CD8-positive, alpha-beta memory T cell (primary cell): Measurements from ENCODE around the gene INAFM1. TPM values are rescaled to one million over a fixed set of nuclear protein-coding genes. Genes with fewer than 3 reads are reported as not detected.
A peak's percentile ranks its signal among the peaks of the same experiment; 100 is the strongest.
"Not testable (repeated sequence)": the region's sequence is repeated elsewhere in the genome, so short reads cannot be mapped to it uniquely, and the experiment has no call there.

ENCODE experiments used
- CTCF ChIA-PET: fragments of 350-600 bp; sonication (Branson Sonifier 250); formaldehyde crosslinking; loops from one replicate; lab custom pipeline; 2021; ENCODE audit warnings: antibody characterized with exemption; lab: Charles Lee
- POLR2A ChIA-PET: fragments of 350-600 bp; sonication (Branson Sonifier 250); formaldehyde crosslinking; loops from one replicate; lab custom pipeline; 2021; ENCODE audit warnings: antibody characterized with exemption; lab: Charles Lee
- DNase-seq, 5 donors: peaks; one replicate each; pipeline versions ENCODE4 v3.0.0 to v3.0.0-alpha.2; 2020 to 2022; ENCODE audit warnings: mixed read lengths in 1 of 5
- H3K27ac ChIP-seq: one replicate; pipeline ENCODE4 v1.7.0; 2013; ENCODE audit warnings: low read depth, mild to moderate bottlenecking, low read length, moderate library complexity
- H3K27me3 ChIP-seq: 2 replicates; pipeline ENCODE4 v1.7.0; 2013; ENCODE audit warnings: low read length, mild to moderate bottlenecking; ENCODE audit not compliant: insufficient read depth, poor library complexity, severe bottlenecking
- H3K36me3 ChIP-seq: 2 replicates; pipeline ENCODE4 v1.7.0; 2013; ENCODE audit warnings: mild to moderate bottlenecking, low read length, moderate library complexity; ENCODE audit not compliant: insufficient read depth
- H3K4me1 ChIP-seq: 2 replicates; pipeline ENCODE4 v1.7.0; 2013; ENCODE audit warnings: mild to moderate bottlenecking, low read length, moderate library complexity; ENCODE audit not compliant: insufficient read depth
- H3K4me3 ChIP-seq: 2 replicates; pipeline ENCODE4 v1.7.0; 2013; ENCODE audit warnings: mild to moderate bottlenecking, low read length
- H3K9me3 ChIP-seq: 2 replicates; pipeline ENCODE4 v1.7.0; 2013; ENCODE audit warnings: mild to moderate bottlenecking, low read length
- H3K27ac Mint-ChIP-seq, 8 donors: one replicate each; pipeline ENCODE4 v1.8.0; 2020 to 2021; ENCODE audit warnings: mixed read lengths in 8 of 8, mild to moderate bottlenecking in 6 of 8, inconsistent platforms in 3 of 8, moderate library complexity in 3 of 8
- H3K27me3 Mint-ChIP-seq, 2 donors: one replicate each; pipeline ENCODE4 v1.8.0; 2020 to 2021; ENCODE audit warnings: mixed read lengths in 2 of 2, mild to moderate bottlenecking in 1 of 2, moderate library complexity in 1 of 2
- H3K36me3 Mint-ChIP-seq, 3 donors: one replicate each; pipeline ENCODE4 v1.8.0; 2020 to 2021; ENCODE audit warnings: mixed read lengths in 3 of 3, inconsistent platforms in 1 of 3, mild to moderate bottlenecking in 1 of 3
- H3K4me1 Mint-ChIP-seq, 3 donors: one replicate each; pipeline ENCODE4 v1.8.0; 2020 to 2021; ENCODE audit warnings: mixed read lengths in 3 of 3, inconsistent platforms in 1 of 3, mild to moderate bottlenecking in 1 of 3
- H3K4me3 Mint-ChIP-seq, 7 donors: one replicate each; pipeline ENCODE4 v1.8.0; 2020 to 2021; ENCODE audit warnings: mixed read lengths in 7 of 7, mild to moderate bottlenecking in 6 of 7, moderate library complexity in 4 of 7, inconsistent platforms in 2 of 7
- H3K9me3 Mint-ChIP-seq, 5 donors: one replicate each; pipeline ENCODE4 v1.8.0; 2020 to 2022; ENCODE audit warnings: mixed read lengths in 5 of 5, mild to moderate bottlenecking in 3 of 5, moderate library complexity in 2 of 5, inconsistent platforms in 1 of 5
- polyA plus RNA-seq: library from polyadenylated mRNA; unstranded; fragments of 300-500 nt; fragmentation: Illumina TruSeq; gene quantifications from one replicate; pipeline ENCODE4 v1.2.3, GENCODE V29; 2021
- total RNA-seq, 2 experiments: library from RNA; stranded (reverse); gene quantifications; one replicate each; pipeline ENCODE4 v1.2.3, GENCODE V29; 2021

INAFM1 gene
- total and polyA plus RNA-seq, 3 experiments from 2014 or later: 2.3 to 9.3 (median 7.3) TPM

- not testable (repeated sequence) for H3K9me3 ChIP-seq, H3K27me3 Mint-ChIP-seq, DNase-seq, H3K27ac ChIP-seq, H3K27me3 ChIP-seq, H3K9me3 Mint-ChIP-seq, H3K4me3 ChIP-seq, H3K4me3 Mint-ChIP-seq
- ChIA-PET CTCF (interaction anchor here (1.5 kb wide), 1 partner anchor 87 kb away, joined by 3 read pairs; the partner anchor contains the start of gene DHX34), POLR2A (interaction anchor here (0.6 to 0.7 kb wide), 2 partner anchors 12 to 585 kb away, joined by 3 to 5 read pairs; no protein-coding TSS in a partner anchor)
- Histone ChIP-seq H3K36me3 (peaks cover 36% of the 10 kb centered on the region), H3K4me1 (peaks cover 19% of the 10 kb centered on the region)
- H3K4me1 Mint-ChIP-seq: peaks cover 28 to 37% (median 32%) of the 10 kb centered on the region in 3 donors
- H3K36me3 Mint-ChIP-seq: peaks cover 3 to 74% (median 19%) of the 10 kb centered on the region in 3 donors
- peak overlapping the region in 1 of 8 donors; percentile 40 for H3K27ac Mint-ChIP-seq
These were observed 12.5 kb upstream of the INAFM1 start for GRCh38 chr19:47261946-47262793.

DNA sequence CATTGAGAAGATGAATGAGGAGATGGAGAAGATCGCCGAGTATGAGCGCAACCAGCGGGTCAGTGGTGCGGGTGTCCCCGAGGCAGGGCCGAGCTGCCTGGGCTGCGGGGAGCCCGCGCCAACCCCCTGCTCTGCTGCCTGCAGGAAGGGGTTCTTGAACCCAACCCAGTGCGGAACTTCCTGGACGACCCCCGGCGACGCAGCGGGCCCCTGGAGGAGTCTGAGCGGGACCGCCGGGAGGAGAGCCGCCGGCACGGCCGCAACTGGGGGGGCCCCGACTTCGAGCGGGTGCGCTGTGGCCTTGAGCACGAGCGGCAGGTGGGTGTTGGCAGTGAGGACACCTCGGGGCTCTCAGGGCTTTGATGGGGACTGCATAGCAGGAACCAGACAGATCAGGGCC, 10.1 kb upstream of the INAFM1 start:
- H3K4me3 ChIP-seq: no peak overlapping the region
- H3K4me3 Mint-ChIP-seq: no peak overlapping the region
- DNase-seq: no peak
- H3K27ac ChIP-seq: no peak overlapping the region
- no peaks in the 10 kb centered on the region for H3K9me3 Mint-ChIP-seq
- H3K27me3 Mint-ChIP-seq: no peaks in the 10 kb centered on the region
- peaks cover 6 to 15% (median 14%) of the 10 kb centered on the region in 3 donors for H3K4me1 Mint-ChIP-seq
- H3K36me3 Mint-ChIP-seq: peaks cover under 1 to 69% (median 9%) of the 10 kb centered on the region in 3 donors
- ChIA-PET CTCF (no interaction called here), POLR2A (no interaction called here)
- no peaks in the 10 kb centered on the region for H3K4me1 ChIP-seq
- no peaks in the 10 kb centered on the region for H3K9me3 ChIP-seq
- no peak overlapping the region for H3K27ac Mint-ChIP-seq
- H3K36me3 ChIP-seq: peaks cover 22% of the 10 kb centered on the region
- no peaks in the 10 kb centered on the region for H3K27me3 ChIP-seq

DNA sequence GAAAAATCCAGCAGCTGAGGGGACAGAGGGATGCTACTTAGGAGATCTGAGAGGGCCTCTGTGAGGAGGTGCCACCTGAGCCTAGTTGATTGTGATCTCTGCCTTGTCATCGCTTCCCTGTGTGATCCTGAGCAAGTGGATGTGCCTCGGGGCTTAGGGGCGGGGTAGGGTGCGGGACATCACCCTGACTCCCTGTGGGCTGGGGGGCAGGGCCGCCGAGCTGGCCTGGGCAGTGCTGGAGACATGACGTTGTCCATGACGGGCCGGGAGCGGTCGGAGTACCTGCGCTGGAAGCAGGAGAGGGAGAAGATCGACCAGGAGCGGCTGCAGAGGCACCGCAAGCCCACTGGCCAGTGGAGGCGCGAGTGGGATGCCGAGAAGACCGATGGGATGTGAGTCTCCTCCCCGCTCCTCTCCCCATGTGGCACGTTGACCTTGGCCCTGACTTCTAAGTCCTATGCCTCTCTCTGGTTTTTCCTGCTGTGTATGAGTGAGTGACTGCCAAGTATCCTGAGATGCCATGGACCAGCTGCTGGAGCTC, 8.2 kb upstream of the INAFM1 start:
- Histone ChIP-seq H3K27ac (no peak overlapping the region), H3K9me3 (no peaks in the 10 kb centered on the region), H3K27me3 (no peaks in the 10 kb centered on the region), H3K4me3 (no peak overlapping the region), H3K36me3 (peaks cover 21% of the 10 kb centered on the region), H3K4me1 (no peaks in the 10 kb centered on the region)
- Mint-ChIP-seq H3K4me3 (no peak overlapping the region), H3K27ac (no peak overlapping the region), H3K9me3 (no peaks in the 10 kb centered on the region), H3K27me3 (no peaks in the 10 kb centered on the region), H3K36me3 (peaks cover 0 to 70% (median 12%) of the 10 kb centered on the region in 3 donors), H3K4me1 (peaks cover 0 to 7% (median 3%) of the 10 kb centered on the region in 3 donors)
- ChIA-PET POLR2A (no interaction called here), CTCF (no interaction called here)
- no peak for DNase-seq

- CTCF ChIA-PET: no interaction called here
- DNase-seq: no peak
- H3K36me3 ChIP-seq: peaks cover 21% of the 10 kb centered on the region
- Mint-ChIP-seq H3K27me3 (no peaks in the 10 kb centered on the region), H3K27ac (peak overlapping the region in 1 of 8 donors; percentile 32), H3K4me1 (peaks cover 1 to 10% (median 6%) of the 10 kb centered on the region in 3 donors), H3K36me3 (peaks cover 0 to 68% (median 12%) of the 10 kb centered on the region in 3 donors), H3K4me3 (no peak overlapping the region), H3K9me3 (no peaks in the 10 kb centered on the region)
- H3K9me3 ChIP-seq: no peaks in the 10 kb centered on the region
- no peak overlapping the region for H3K4me3 ChIP-seq
- POLR2A ChIA-PET: interaction anchor here (0.5 kb wide), 1 partner anchor 263 kb away, joined by 4 read pairs; no protein-coding TSS in a partner anchor
- H3K27me3 ChIP-seq: no peaks in the 10 kb centered on the region
- H3K4me1 ChIP-seq: no peaks in the 10 kb centered on the region
- H3K27ac ChIP-seq: no peak overlapping the region
These were observed 7.3 kb upstream of the INAFM1 start for GRCh38 chr19:47267350-47267759.

DNA sequence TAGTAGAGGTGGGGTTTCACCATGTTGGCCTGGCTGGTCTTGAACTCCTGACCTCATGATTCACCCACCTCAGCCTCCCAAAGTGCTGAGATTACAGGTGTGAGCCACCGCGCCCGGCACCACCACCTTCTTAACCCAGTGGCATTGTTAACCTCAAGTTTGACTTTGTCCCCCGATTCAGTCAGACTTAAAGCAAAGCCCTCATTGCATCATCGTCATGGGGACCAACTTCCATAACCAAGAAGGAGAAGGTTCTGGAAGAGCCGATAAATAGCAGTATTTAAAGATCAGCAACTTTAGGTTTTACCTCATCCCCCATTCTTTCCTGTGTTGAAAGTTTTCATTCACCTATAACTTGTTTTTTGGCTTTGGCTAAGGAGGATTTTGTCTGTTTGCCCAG, 6.7 kb upstream of the INAFM1 start:
- Mint-ChIP-seq H3K36me3 (peaks cover 0 to 62% (median 10%) of the 10 kb centered on the region in 3 donors), H3K4me3 (peak overlapping the region in 1 of 7 donors; percentile 24), H3K27ac (no peak overlapping the region), H3K27me3 (no peaks in the 10 kb centered on the region), H3K9me3 (no peaks in the 10 kb centered on the region), H3K4me1 (peaks cover 8 to 17% (median 13%) of the 10 kb centered on the region in 3 donors)
- Histone ChIP-seq H3K9me3 (no peaks in the 10 kb centered on the region), H3K27me3 (no peaks in the 10 kb centered on the region), H3K36me3 (peaks cover 21% of the 10 kb centered on the region), H3K4me1 (peaks cover 6% of the 10 kb centered on the region), H3K4me3 (no peak overlapping the region), H3K27ac (no peak overlapping the region)
- ChIA-PET CTCF (no interaction called here), POLR2A (no interaction called here)
- no peak for DNase-seq

GRCh38 chr19:47269596-47269995, 5.1 kb upstream of the INAFM1 start:
- Mint-ChIP-seq H3K27me3 (no peaks in the 10 kb centered on the region), H3K9me3 (no peaks in the 10 kb centered on the region), H3K36me3 (peaks cover 0 to 63% (median 8%) of the 10 kb centered on the region in 3 donors), H3K27ac (no peak overlapping the region), H3K4me1 (peaks cover 8 to 17% (median 14%) of the 10 kb centered on the region in 3 donors), H3K4me3 (peak overlapping the region in 2 of 7 donors; percentile 20 to 34)
- Histone ChIP-seq H3K27me3 (no peaks in the 10 kb centered on the region), H3K36me3 (peaks cover 17% of the 10 kb centered on the region), H3K27ac (no peak overlapping the region), H3K4me3 (no peak overlapping the region), H3K9me3 (no peaks in the 10 kb centered on the region), H3K4me1 (peaks cover 8% of the 10 kb centered on the region)
- DNase-seq: no peak
- POLR2A ChIA-PET: no interaction called here
- CTCF ChIA-PET: interaction anchor here (0.7 kb wide), 1 partner anchor 25 kb away, joined by 3 read pairs; no protein-coding TSS in a partner anchor

DNA sequence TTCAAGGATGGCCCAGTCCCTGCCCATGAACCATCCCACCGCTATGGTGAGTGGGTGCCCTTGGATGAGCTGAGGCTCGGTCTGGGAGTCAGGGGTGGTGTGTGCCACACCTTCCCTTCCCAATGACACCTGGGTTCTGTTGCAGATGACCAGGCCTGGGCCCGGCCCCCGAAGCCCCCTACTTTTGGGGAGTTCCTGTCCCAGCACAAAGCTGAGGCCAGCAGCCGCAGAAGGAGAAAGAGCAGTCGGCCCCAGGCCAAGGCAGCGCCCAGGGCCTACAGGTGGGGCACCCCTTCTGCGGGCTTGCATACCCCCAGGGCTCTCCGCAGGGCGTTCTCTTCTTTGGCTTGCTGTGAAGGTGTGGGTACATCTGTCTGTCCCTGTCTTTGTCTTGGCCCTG, 4.3 kb upstream of the INAFM1 start:
- Histone ChIP-seq H3K27ac (no peak overlapping the region), H3K4me1 (peaks cover 11% of the 10 kb centered on the region), H3K27me3 (no peaks in the 10 kb centered on the region), H3K4me3 (no peak overlapping the region), H3K36me3 (peaks cover 17% of the 10 kb centered on the region), H3K9me3 (no peaks in the 10 kb centered on the region)
- peak overlapping the region in 1 of 7 donors; percentile 30 for H3K4me3 Mint-ChIP-seq
- H3K9me3 Mint-ChIP-seq: no peaks in the 10 kb centered on the region
- H3K27me3 Mint-ChIP-seq: no peaks in the 10 kb centered on the region
- ChIA-PET POLR2A (no interaction called here), CTCF (no interaction called here)
- H3K4me1 Mint-ChIP-seq: peaks cover 11 to 18% (median 18%) of the 10 kb centered on the region in 3 donors
- H3K36me3 Mint-ChIP-seq: peaks cover 0 to 57% (median 6%) of the 10 kb centered on the region in 3 donors
- H3K27ac Mint-ChIP-seq: peak overlapping the region in 1 of 8 donors; percentile 20
- DNase-seq: no peak
